Measurements from ENCODE around the gene SLC25A33.

GRCh38 chr1:9553736-9554144 is 14.5 kb downstream of the SLC25A33 start:
- TF ChIP-seq ZNF768 (tag by site-specific recombination; IDR thresholded peaks at IDR 0.05) (no peak), CTCF (tag by site-specific recombination; IDR thresholded peaks at IDR 0.05) (no peak), ZNF585B (tag by site-specific recombination; IDR thresholded peaks at IDR 0.05) (no peak), ZNF274 (IDR thresholded peaks at IDR 0.05; ENCODE audit: low read length) (no peak), ZNF274 (tag by site-specific recombination; IDR thresholded peaks at IDR 0.05; ENCODE audit: borderline replicate concordance) (no peak), ZNF449 (tag by site-specific recombination; IDR thresholded peaks at IDR 0.05) (no peak), PBX3 (CRISPR knock-in tag; IDR thresholded peaks at IDR 0.05) (no peak), KLF16 (tag by site-specific recombination; IDR thresholded peaks at IDR 0.05) (no peak), REST (tag by site-specific recombination; IDR thresholded peaks at IDR 0.05) (no peak), ZBTB49 (tag by site-specific recombination; IDR thresholded peaks at IDR 0.05; ENCODE audit: low read depth) (no peak), ZBTB21 (tag by site-specific recombination; IDR thresholded peaks at IDR 0.05) (no peak)

Measured in HEK293 (cell line).